GM12864 (cell line): ENCODE results near the gene MCL1.
"Not testable (repeated sequence)": the region's sequence is repeated elsewhere in the genome, so short reads cannot be mapped to it uniquely, and the experiment has no call there.

Source experiments
- DNase-seq: peaks from one replicate; pipeline ENCODE4 v3.0.0-alpha.2; 2011; ENCODE audit warnings: low read depth
- H3K4me3 ChIP-seq: 2 replicates; pipeline ENCODE4 v1.5.1; 2011; ENCODE audit warnings: mild to moderate bottlenecking, low read depth, low read length, control low read depth
- TF ChIP-seq, protein P1 (sequence below): IDR thresholded peaks from 2 replicates; pipeline ENCODE4 v1.5.1; 2011; ENCODE audit warnings: low read depth, mild to moderate bottlenecking, moderate library complexity, low read length, control low read depth, inconsistent platforms; ENCODE audit errors: missing control alignments

MCL1 gene

GRCh38 chr1:150579110-150579944 lies at the start of gene MCL1:
Gene MCL1, minus strand, starts transcription at chr1:150579610. Its CDS starts 80 bp downstream, at chr1:150579530.
- peak; percentile 85 for DNase-seq
- peak within 1 kb of the TSS; percentile 98 for H3K4me3 ChIP-seq
- TF ChIP-seq, protein P1, sequence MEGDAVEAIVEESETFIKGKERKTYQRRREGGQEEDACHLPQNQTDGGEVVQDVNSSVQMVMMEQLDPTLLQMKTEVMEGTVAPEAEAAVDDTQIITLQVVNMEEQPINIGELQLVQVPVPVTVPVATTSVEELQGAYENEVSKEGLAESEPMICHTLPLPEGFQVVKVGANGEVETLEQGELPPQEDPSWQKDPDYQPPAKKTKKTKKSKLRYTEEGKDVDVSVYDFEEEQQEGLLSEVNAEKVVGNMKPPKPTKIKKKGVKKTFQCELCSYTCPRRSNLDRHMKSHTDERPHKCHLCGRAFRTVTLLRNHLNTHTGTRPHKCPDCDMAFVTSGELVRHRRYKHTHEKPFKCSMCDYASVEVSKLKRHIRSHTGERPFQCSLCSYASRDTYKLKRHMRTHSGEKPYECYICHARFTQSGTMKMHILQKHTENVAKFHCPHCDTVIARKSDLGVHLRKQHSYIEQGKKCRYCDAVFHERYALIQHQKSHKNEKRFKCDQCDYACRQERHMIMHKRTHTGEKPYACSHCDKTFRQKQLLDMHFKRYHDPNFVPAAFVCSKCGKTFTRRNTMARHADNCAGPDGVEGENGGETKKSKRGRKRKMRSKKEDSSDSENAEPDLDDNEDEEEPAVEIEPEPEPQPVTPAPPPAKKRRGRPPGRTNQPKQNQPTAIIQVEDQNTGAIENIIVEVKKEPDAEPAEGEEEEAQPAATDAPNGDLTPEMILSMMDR, result no peak

GRCh38 chr1:150628766-150629114 lies 49.3 kb upstream of the MCL1 start:
- no peak for DNase-seq
- TF ChIP-seq, protein P1, result no peak
- H3K4me3 ChIP-seq, result peak overlapping the region; percentile 62

DNA sequence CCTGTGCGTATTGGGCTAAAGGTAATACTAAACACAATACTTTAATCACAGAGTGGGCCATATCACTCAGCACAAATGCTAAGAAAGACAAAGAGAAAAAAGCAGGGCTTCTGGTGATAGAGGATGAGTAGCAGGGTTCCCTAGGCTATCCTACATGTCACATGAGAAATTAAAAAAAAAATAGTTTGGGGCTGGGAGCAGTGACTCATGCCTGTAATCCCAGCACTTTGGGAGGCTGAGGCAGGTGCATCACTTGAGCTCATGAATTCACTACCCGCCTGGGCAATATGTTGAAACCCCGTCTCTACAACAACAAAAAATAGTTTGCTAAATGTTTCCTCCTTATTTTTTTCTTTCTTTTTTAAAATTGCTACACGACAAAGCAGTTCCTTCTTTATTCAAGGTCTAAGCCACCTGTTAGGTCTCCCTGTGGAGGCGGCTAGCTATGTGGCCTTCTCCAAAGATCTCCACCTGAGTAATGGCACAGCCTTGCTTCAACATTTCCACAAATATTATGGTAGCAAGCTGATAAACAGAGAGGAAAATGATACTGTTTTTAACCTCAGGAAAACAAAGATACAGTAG lies 48.5 kb upstream of the MCL1 start:
- TF ChIP-seq, protein P1, result no peak
- DNase-seq, result no peak
- peak overlapping the region; percentile 62 for H3K4me3 ChIP-seq

DNA sequence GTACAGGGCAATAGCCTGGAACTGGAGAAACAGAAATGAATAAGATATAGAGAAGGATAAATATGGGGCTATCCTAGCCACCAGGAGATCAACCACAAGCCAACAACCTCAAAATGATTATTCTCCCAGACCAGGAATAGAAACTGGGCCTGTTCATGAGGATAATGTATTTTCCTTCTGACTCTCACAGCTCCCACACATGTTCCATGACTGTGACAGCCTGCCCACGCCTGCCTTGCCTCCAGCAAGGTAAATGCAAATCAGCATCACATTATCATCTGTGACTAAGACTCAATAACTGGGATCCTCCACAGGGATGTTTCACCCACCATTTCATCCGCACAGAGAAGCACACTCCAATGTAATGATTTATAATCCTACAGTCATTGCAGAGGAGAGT lies 46.7 kb upstream of the MCL1 start:
- DNase-seq, result no peak
- TF ChIP-seq, protein P1, result no peak
- H3K4me3 ChIP-seq, result no peak overlapping the region

DNA sequence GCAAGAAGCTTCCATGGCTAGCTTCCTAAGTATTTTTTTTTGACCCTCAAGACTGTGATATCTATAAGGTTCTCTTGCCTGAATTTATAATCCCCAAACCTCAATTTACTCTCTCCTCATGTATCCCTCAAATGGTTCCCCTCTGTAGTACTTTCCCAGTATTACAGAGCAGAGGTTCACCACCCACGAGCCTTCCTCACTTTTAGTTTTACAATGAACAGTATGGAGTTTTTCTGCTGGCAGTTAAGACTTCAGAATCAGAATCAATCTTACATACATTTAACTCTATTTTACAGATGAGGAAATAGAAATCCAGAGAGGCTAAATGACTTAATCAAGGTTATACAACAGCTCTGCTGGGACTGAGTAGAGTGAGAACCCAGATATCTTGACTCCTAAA lies 45.1 kb upstream of the MCL1 start:
- DNase-seq, H3K4me3 ChIP-seq: not testable (repeated sequence)

DNA sequence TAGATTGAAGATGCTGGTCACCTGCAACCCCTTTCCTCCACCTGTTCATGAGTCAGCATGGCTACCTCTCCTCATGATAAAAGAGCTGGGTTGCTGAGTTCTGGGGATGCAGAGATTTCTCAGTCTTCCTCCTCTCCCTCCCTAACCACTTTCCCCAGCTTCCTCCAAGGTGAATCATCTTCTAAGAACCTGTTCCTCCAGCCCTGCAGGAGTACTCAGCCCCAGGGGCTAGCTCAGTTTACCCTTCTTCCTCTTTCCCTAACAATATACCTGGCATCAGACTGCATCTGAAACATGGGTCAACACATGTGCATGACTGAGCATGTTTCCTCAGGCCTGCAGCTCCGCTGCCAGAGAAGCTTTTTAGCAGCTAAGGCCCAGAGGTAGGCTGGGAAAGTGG lies 44.7 kb upstream of the MCL1 start:
- H3K4me3 ChIP-seq, DNase-seq: not testable (repeated sequence)

GRCh38 chr1:150622303-150622975 lies 43.0 kb upstream of the MCL1 start:
- TF ChIP-seq, protein P1, result no peak
- no peak for DNase-seq
- H3K4me3 ChIP-seq, result no peak overlapping the region
